K562 (cell line): ENCODE data around the gene YAF2. TPM values are rescaled to one million over a fixed set of nuclear protein-coding genes. Genes with fewer than 3 reads are reported as not detected.

Source experiments
- ATAC-seq: fragments of 200-7000 bp; cut with Tn5 transposase; 3 replicates; pipeline ENCODE4 v1.9.1; 2020; ENCODE audit warnings: moderate library complexity
- BruUV-seq: library from RNA; stranded (reverse); fragments of 400-500 nt; replicated peaks from 2 replicates; lab custom pipeline; 2021; lab: Mats Ljungman, UMichigan
- CTCF ChIA-PET: fragments of 300-600 bp; formaldehyde crosslinking; extraction: SDS; loops from one replicate; lab custom pipeline; 2021; ENCODE audit warnings: low intra/inter-chr PET ratio; lab: Yijun Ruan, JAX
- POLR2A ChIA-PET: fragments of 300-600, 350-650 bp; sonication (Branson Sonifier 250); formaldehyde crosslinking; extraction: SDS; loops from one replicate; lab custom pipeline; 2021; ENCODE audit warnings: antibody characterized with exemption, inconsistent platforms; lab: Yijun Ruan, JAX
- DNase-seq, 4 experiments: peaks; one replicate each; pipeline versions ENCODE4 v3.0.0 to v3.0.0-alpha.2; 2011 to 2018; ENCODE audit warnings: low spot score in 3 of 4, mixed read lengths in 3 of 4; ENCODE audit errors: extremely low read depth in 1 of 4
- FAIRE-seq: peaks from 2 replicates; lab custom pipeline; 2011; peaks lifted over from hg19 to GRCh38; lab: Jason Lieb, UNC
- H2AFZ ChIP-seq: 2 replicates; pipeline ENCODE4 v1.6.0; 2011; ENCODE audit warnings: low read depth, low read length, control low read depth, inconsistent platforms
- H3K27ac ChIP-seq: fragments of 200-600 bp; 3 replicates; pipeline ENCODE4 v1.8.0; 2011; ENCODE audit warnings: low read depth, mild to moderate bottlenecking, control low read depth, inconsistent platforms, low read length, moderate library complexity, mixed read lengths; ENCODE audit errors: extremely low read depth
- H3K27me3 ChIP-seq, 2 experiments: fragments of 300-600 bp in 1 of 2; 2 replicates in 1 of 2; 3 replicates in 1 of 2; pipeline versions ENCODE4 v1.6.0 to v1.8.0; 2011; ENCODE audit warnings: inconsistent platforms in 2 of 2, low read length in 2 of 2, mild to moderate bottlenecking in 1 of 2, mixed read lengths in 1 of 2, moderate library complexity in 1 of 2; ENCODE audit not compliant: control insufficient read depth in 2 of 2, insufficient read depth in 2 of 2
- H3K36me3 ChIP-seq: fragments of 300-600 bp; 3 replicates; pipeline ENCODE4 v1.8.0; 2011; ENCODE audit warnings: mild to moderate bottlenecking, low read length, inconsistent platforms; ENCODE audit not compliant: control insufficient read depth, insufficient read depth
- H3K4me1 ChIP-seq, 2 experiments: fragments of 200-600 bp in 1 of 2; replicated peaks in 1 of 2; 2 replicates in 1 of 2; 3 replicates in 1 of 2; pipeline versions ENCODE4 v1.5.1 to v1.8.0; 2011; ENCODE audit warnings: inconsistent platforms in 2 of 2, low read length in 2 of 2, mild to moderate bottlenecking in 1 of 2, mixed read lengths in 1 of 2, moderate library complexity in 1 of 2; ENCODE audit not compliant: control insufficient read depth in 2 of 2, insufficient read depth in 2 of 2
- H3K4me2 ChIP-seq: 2 replicates; pipeline ENCODE4 v1.6.1; 2011; ENCODE audit warnings: low read length, control low read depth, inconsistent platforms, mixed read lengths; ENCODE audit not compliant: insufficient read depth
- H3K4me3 ChIP-seq: fragments of 200-600 bp; sonication (generic), shearing (Covaris generic); 2 replicates; pipeline ENCODE4 v1.5.1; 2016; ENCODE audit warnings: control low read depth, inconsistent platforms
- H3K79me2 ChIP-seq: fragments of 200-600 bp; 3 replicates; pipeline ENCODE4 v1.8.0; 2011; ENCODE audit warnings: low read length, inconsistent platforms; ENCODE audit not compliant: control insufficient read depth, insufficient read depth
- H3K9ac ChIP-seq, 2 experiments: 2 replicates each; pipeline versions ENCODE4 v1.6.0 to v1.6.1; 2011; ENCODE audit warnings: low read depth in 2 of 2, low read length in 2 of 2, control low read depth in 1 of 2, inconsistent platforms in 1 of 2, mild to moderate bottlenecking in 1 of 2, mixed read lengths in 1 of 2; ENCODE audit not compliant: insufficient read depth in 1 of 2
- H3K9me1 ChIP-seq: one replicate; pipeline ENCODE4 v1.6.0; 2011; ENCODE audit warnings: inconsistent platforms, mild to moderate bottlenecking, low read length, moderate library complexity; ENCODE audit not compliant: control insufficient read depth, insufficient read depth
- H3K9me3 ChIP-seq: replicated peaks from 2 replicates; pipeline ENCODE4 v1.5.1; 2011; ENCODE audit warnings: low read depth, low read length, inconsistent platforms; ENCODE audit not compliant: control insufficient read depth, insufficient read depth
- H4K20me1 ChIP-seq: replicated peaks from 2 replicates; pipeline ENCODE4 v1.6.1; 2011; ENCODE audit warnings: low read length, inconsistent platforms, mixed read lengths; ENCODE audit not compliant: control insufficient read depth, insufficient read depth
- CCNT2 ChIP-seq: IDR thresholded peaks from 2 replicates; pipeline ENCODE4 v1.6.1; 2011; ENCODE audit warnings: borderline replicate concordance, low read depth, mild to moderate bottlenecking, moderate library complexity, mixed read lengths, low read length; ENCODE audit not compliant: insufficient read length; ENCODE audit errors: extremely low read depth
- FOXM1 ChIP-seq, 2 experiments: fragments of 450-650 bp in 1 of 2; sonication (generic) in 1 of 2; formaldehyde crosslinking in 1 of 2; IDR thresholded peaks; 2 replicates each; pipeline versions ENCODE4 v1.6.1 to v1.9.0; 2017 to 2022; ENCODE audit warnings: low read depth in 2 of 2, mild to moderate bottlenecking in 2 of 2, missing genetic modification reagents in 1 of 2, moderate library complexity in 1 of 2
- ID3 ChIP-seq, 2 experiments: fragments of 250-450 bp in 1 of 2; fragments of 450-650 bp in 1 of 2; sonication (Bioruptor Pico) in 1 of 2; IDR thresholded peaks; 2 replicates each; pipeline versions ENCODE4 v1.6.1 to v1.8.0; 2016 to 2021; ENCODE audit warnings: mild to moderate bottlenecking in 2 of 2, moderate library complexity in 2 of 2, missing compliant biosample characterization in 1 of 2, missing genetic modification characterization in 1 of 2
- TARDBP ChIP-seq: fragments of 450-650 bp; IDR thresholded peaks from 2 replicates; pipeline ENCODE4 v1.6.1; 2016
- TOE1 ChIP-seq, 2 experiments: fragments of 450-650 bp in 1 of 2; sonication (generic) in 1 of 2; formaldehyde crosslinking in 1 of 2; IDR thresholded peaks; 2 replicates each; pipeline versions ENCODE4 v1.7.1 to v1.8.0; 2016 to 2022; ENCODE audit warnings: borderline replicate concordance in 2 of 2, mild to moderate bottlenecking in 2 of 2, antibody characterized with exemption in 1 of 2, inconsistent platforms in 1 of 2, low read depth in 1 of 2, missing genetic modification reagents in 1 of 2, moderate library complexity in 1 of 2
- ZBTB40 ChIP-seq, 2 experiments: fragments of 450-650 bp in 1 of 2; sonication (generic) in 1 of 2; formaldehyde crosslinking in 1 of 2; IDR thresholded peaks; 2 replicates each; pipeline versions ENCODE4 v1.7.1 to v1.9.0; 2016 to 2022; ENCODE audit warnings: inconsistent platforms in 1 of 2, mild to moderate bottlenecking in 1 of 2, missing genetic modification reagents in 1 of 2
- ZNF586 ChIP-seq: fragments of 450-650 bp; formaldehyde crosslinking; conservative IDR thresholded peaks from 2 replicates; pipeline ENCODE4 v1.4.0; 2020; ENCODE audit warnings: mild to moderate bottlenecking, moderate library complexity
- WGBS: fragments of 100-300 bp; shearing (Covaris generic); methylation state at CpG from one replicate; pipeline ENCODE4 v1.1.6; 2016; ENCODE audit warnings: low coverage, mixed read lengths; ENCODE audit not compliant: insufficient coverage; ENCODE audit errors: missing lambda C conversion rate; 5-methylcytosine and 5-hydroxymethylcytosine counted together
- in situ Hi-C: fragments of 300-500 bp; cut with MboI; formaldehyde crosslinking; loops from 4 replicates; pipeline ENCODE4 v1.15.0; 2018; ENCODE audit warnings: inconsistent platforms, mixed read lengths
- intact Hi-C: fragments of 100-400 bp; cut with micrococcal nuclease; formaldehyde crosslinking; loops from 2 replicates; pipeline ENCODE4 v1.14.2; 2022
- polyA plus RNA-seq, 8 experiments: library from polyadenylated mRNA; depleted of rRNA in 4 of 8; stranded (reverse) in 5 of 8; unstranded in 3 of 8; fragments of >200 nt; fragmentation: Nextera tagmentation in 2 of 8; fragmentation: Illumina TruSeq in 1 of 8; extraction: Ambion mirVana in 2 of 8; extraction: Trizol in 1 of 8; gene quantifications; 2 replicates each; pipeline versions ENCODE4 v1.2.1 to v1.2.3, GENCODE V29; 2011 to 2014; ENCODE audit warnings: inconsistent platforms in 1 of 8, missing spikeins in 1 of 8
- total RNA-seq, 7 experiments: library from RNA; depleted of rRNA in 6 of 7; stranded (reverse); fragments of >200 nt in 6 of 7; fragmentation: Illumina TruSeq in 2 of 7; extraction: Trizol in 2 of 7; gene quantifications; 2 replicates each; pipeline versions ENCODE4 v1.2.1 to v1.2.3, GENCODE V29; 2011 to 2021; ENCODE audit warnings: low replicate concordance in 1 of 7

YAF2 gene
- total and polyA plus RNA-seq, 9 of the 15 experiments (the other 6 are each of a cell fraction or from before 2014, with no cell fraction given) = 10.6 to 26.4 (median 21.3) TPM

GRCh38 chr12:42204819-42205218, 33.2 kb downstream of the YAF2 start:
- FAIRE-seq (no peak), DNase-seq (no peak), ATAC-seq (no peak)
- H3K4me3 ChIP-seq = no peak overlapping the region
- intact Hi-C loops = no loop called here
- no TSS peak for BruUV-seq
- H3K9me3 ChIP-seq = no peaks in the 10 kb centered on the region
- no peaks in the 10 kb centered on the region for H3K4me1 ChIP-seq
- ChIA-PET CTCF (no interaction called here), POLR2A (no interaction called here)
- TF ChIP-seq CCNT2 (no peak), ID3 (CRISPR knock-in tag; IDR thresholded peaks at IDR 0.05) (no peak), ID3 (tag; IDR thresholded peaks at IDR 0.05) (no peak), TARDBP (no peak), ZBTB40 (IDR thresholded peaks at IDR 0.05) (peak; percentile 74), ZBTB40 (CRISPR knock-in tag; IDR thresholded peaks at IDR 0.05) (no peak), ZNF586 (CRISPR knock-in tag) (no peak), FOXM1 (IDR thresholded peaks at IDR 0.05; ENCODE audit: low read depth) (no peak), FOXM1 (CRISPR knock-in tag; IDR thresholded peaks at IDR 0.05; ENCODE audit: low read depth) (no peak), TOE1 (IDR thresholded peaks at IDR 0.05; ENCODE audit: borderline replicate concordance) (no peak), TOE1 (CRISPR knock-in tag; IDR thresholded peaks at IDR 0.05; ENCODE audit: borderline replicate concordance, low read depth) (no peak)
- no peak overlapping the region for H3K27ac ChIP-seq
- no peaks in the 10 kb centered on the region for H3K27me3 ChIP-seq
- H3K9me1 ChIP-seq = no peaks in the 10 kb centered on the region
- peaks cover 4% of the 10 kb centered on the region; the same call in 1 of the 3 replicates for H3K36me3 ChIP-seq
- H3K9ac ChIP-seq = no peak overlapping the region
- H3K4me2 ChIP-seq = no peak overlapping the region
- in situ Hi-C loops = no loop called here
- no peak overlapping the region for H2AFZ ChIP-seq
- H4K20me1 ChIP-seq = no peaks in the 10 kb centered on the region
- H3K79me2 ChIP-seq = no peaks in the 10 kb centered on the region
- 82% methylated on average over 1 of the region's 1 CpG for WGBS
